Activated effector memory CD4-positive, alpha-beta T cell treated with anti-CD3 and anti-CD28 coated beads, Interleukin-2, amount 50 U/mL, for 16 hours (primary cell): ENCODE data around the gene CCNL1.

Experiments used
- DNase-seq: peaks from one replicate; pipeline ENCODE4 v3.0.0-alpha.2; 2020

Gene CCNL1

DNA sequence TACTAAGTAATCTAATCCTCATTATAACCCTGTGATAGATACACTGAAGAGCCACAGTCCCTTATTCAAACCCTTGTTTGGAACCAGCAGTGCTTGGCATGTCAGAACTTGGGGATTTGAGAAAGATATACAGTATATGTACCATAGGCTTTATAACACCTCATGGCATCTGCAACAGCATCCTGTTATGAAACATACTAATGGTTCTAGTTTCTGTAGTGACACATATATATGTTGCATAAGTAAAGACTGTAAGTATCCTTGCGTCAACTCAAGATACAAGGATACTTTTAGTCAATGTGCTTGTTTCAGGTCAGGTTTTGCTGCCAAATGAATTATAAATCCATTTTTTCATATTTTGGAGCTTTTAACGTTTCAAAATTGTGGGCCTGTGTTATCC is 58.5 kb downstream of the CCNL1 start:
- no peak for DNase-seq

DNA sequence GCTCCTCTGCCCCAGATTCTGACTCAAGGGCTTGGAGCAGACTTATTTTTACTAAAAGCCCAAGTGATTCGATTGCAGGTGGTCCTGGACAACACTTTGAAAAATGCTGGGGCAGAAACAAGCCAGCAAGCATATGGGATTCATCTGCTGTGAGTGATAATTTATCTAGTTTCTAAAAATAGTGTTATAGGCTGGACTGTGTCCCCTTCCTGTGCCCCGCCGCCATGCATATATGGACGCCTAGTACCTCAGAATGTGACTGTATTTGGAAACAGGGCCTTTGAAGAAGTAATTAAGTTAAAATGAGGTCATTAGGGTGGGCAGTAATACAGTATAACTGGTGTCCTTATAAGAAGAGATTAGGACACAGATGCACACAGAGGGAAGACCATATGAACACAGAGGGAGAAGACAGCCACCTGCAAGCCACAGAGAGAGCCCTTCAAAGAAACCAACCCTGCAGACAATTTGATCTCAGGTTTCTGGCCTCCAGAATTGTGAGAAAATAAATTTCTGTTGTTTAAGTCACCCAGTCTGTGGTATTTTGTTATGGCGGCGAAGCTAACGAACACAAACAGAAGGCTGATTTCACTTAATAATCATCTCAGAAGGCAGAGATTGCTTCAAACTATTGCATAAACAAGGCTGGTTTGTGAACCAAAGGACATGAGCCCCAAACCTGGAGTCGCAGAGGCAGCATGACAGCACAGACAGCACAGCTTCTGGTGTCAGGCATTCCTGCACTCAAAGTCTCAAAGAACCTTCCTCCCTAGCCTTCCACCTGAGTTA is 59.1 kb downstream of the CCNL1 start:
- no peak for DNase-seq

DNA sequence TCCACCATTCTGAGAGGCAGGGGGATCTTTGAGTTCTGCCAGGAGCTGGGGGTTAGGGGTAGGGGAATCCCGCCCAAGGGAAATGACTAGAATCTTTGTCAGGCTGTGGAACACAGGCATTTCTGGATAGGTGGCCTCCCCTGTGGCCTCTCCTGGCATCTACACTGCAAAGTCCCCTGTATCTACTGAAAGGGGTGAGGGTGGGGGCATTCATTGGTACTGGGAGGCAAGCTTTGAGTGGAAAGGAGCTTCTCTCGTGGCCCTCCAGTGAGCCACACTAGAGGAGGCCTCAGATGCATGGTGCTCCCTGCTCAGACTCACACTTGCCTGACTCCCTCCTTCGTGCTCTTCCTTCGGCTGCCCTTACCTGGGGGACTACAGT is 59.9 kb downstream of the CCNL1 start:
- DNase-seq: no peak

DNA sequence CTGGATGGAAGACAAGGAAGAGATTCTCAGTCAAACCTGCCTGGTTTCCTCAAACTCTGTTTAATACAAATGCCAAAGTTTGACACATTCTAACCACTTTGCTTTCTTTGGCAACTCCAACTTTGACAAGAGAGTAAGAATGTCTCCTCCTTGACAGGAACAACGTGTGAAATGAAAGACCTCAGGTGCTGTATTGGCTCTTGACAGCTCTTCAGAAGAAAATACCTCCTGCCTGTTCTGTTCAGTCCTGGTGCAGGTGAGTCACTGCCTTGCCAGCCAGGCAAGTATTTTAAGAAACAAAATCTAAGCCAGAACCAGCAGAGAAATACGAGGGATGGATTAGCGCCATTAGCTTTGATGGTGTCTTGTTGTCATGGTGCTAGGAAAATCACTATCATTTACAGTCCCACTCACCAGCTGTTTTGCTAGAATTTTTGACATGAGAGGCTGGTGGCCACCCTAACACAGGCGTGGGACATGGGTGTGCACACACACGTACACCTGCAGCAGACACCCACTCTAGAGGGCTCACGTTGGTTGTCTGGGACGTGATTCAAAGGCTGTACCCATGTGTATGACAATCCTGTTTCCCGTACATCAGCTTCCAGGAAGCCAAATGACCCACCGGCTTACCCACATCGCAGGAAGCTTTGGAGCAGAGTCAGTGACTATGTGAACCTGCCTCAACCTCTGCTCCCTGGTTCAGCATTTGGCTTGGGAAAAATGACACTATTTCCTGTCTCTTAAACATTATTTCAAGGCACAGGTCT is 60.4 kb downstream of the CCNL1 start:
- no peak for DNase-seq

DNA sequence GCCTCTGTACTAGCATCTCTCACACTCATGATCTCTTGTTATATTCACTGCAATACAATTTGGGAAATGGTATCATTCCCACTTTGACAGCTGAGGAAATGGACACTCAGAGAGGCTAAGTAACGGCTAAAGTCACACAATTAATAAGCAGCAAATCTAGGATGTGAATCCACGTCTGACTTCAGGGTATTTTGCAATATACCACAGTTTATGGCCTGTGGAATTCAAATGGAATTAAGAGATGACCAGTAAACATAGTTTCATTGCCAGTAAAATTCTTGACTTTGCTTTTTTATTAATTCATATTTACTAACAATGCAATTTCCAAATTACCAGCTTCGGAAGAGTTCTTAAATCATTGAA is 61.1 kb downstream of the CCNL1 start:
- no peak for DNase-seq

DNA sequence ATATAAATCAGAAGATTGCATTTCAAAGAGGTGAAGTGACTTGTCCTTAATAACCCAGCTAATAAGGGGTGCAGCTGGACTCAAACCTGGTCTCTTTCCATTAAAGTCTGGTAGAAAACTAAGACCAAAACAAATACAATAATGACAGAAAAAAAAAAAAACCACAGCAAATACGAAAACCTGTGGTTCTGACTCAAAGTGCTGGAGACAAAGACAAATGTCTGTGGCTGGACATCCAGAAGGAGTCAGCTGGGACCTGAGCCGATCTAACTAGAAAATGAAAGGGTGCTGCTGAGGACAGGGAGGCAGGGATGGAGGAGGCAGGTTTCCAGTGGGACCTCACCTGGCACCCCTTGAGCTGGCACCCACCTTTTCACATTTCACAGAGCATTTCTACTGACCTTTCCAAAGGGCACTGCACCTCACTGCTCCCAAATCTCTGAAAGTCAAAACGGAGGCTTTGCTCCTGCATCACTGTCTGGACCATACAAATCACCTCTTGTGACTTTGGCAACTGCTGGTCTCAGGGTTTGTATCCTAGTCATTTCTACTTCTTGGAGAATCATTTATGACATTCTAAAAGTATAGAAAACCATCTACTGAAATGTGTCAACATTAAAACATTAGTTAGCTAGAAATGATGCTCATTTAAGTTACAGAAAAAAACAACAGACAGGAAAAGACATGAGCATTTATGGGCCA is 61.7 kb downstream of the CCNL1 start:
- DNase-seq: no peak
